Caki2 (cell line): ENCODE data around the gene KIF17. TPM values are rescaled to one million over a fixed set of nuclear protein-coding genes. Genes with fewer than 3 reads are reported as not detected.
"Not testable (repeated sequence)": the region's sequence is repeated elsewhere in the genome, so short reads cannot be mapped to it uniquely, and the experiment has no call there.

Experiments
- DNase-seq: peaks from one replicate; pipeline ENCODE4 v3.0.0-alpha.2; 2015; ENCODE audit warnings: low read depth
- in situ Hi-C: cut with HindIII; loops from 2 replicates; pipeline ENCODE4 v1.10.0; 2016; ENCODE audit warnings: low sequenced_read_pairs, low pct_unique_long_range_greater_than_20kb, mixed read lengths
- total RNA-seq: library from RNA; depleted of rRNA; stranded (reverse); fragments of >200 nt; shearing (Covaris generic); gene quantifications from 2 replicates; pipeline ENCODE4 v1.2.3, GENCODE V29; 2014; ENCODE audit warnings: low replicate concordance

KIF17 gene
- total RNA-seq, 1 experiment from 2014 or later, result 6.4 TPM

DNA sequence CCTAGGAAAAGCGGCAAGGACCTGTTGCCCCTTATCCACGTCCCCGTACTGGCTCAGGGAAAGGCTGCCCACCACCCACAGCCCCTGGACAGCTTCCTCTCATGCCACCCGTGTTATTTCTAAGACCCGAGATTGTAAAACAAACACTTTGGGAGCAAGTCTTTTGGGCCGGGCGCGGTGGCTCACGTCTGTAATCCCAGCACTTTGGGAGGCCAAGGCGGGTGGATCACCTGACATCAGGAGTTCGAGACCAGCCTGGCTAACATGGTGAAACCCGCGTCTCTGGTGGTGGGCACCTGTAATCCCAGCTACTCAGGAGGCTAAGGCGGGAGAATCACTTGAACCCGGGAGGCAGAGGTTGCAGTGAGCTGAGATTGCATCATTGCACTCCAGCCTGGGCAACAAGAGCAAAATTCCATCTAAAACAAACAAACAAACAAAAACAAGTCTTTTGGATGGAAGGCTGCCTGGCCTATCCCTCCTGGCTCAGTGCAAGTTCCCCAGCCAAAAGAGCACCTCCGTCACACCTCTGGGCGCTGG, 606 bp upstream of the KIF17 start:
- DNase-seq, in situ Hi-C loops: not testable (repeated sequence)

- DNase-seq, result no peak
- in situ Hi-C loops, result no loop called here
Measured at GRCh38 chr1:20716232-20716631, 1.6 kb downstream of the KIF17 start.

GRCh38 chr1:20715406-20715805, 2.4 kb downstream of the KIF17 start:
- DNase-seq, result no peak
- in situ Hi-C loops, result no loop called here

GRCh38 chr1:20713440-20713839, 4.4 kb downstream of the KIF17 start:
- DNase-seq, result no peak
- in situ Hi-C loops, result no loop called here

DNA sequence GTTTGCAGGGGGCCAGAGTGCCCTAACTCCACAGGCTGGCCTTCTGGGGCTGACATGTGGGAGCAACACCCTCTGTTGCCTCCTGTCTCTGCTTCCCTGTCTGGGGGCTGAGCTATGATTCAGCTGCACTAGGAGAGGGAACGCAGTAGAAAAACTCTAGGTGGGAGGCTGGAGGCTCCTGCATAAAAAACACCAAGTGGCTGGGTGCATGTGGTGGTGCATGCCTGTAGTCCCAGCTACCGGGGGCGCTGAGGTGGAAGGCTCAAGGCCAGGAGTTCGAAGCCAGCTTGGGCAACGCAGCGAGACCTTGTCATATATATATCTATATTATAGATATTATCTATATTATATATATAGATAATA, 5.6 kb downstream of the KIF17 start:
- in situ Hi-C loops, result no loop called here
- no peak for DNase-seq

GRCh38 chr1:20711285-20712214, 6.3 kb downstream of the KIF17 start:
- no peak for DNase-seq
- in situ Hi-C loops, result no loop called here

DNA sequence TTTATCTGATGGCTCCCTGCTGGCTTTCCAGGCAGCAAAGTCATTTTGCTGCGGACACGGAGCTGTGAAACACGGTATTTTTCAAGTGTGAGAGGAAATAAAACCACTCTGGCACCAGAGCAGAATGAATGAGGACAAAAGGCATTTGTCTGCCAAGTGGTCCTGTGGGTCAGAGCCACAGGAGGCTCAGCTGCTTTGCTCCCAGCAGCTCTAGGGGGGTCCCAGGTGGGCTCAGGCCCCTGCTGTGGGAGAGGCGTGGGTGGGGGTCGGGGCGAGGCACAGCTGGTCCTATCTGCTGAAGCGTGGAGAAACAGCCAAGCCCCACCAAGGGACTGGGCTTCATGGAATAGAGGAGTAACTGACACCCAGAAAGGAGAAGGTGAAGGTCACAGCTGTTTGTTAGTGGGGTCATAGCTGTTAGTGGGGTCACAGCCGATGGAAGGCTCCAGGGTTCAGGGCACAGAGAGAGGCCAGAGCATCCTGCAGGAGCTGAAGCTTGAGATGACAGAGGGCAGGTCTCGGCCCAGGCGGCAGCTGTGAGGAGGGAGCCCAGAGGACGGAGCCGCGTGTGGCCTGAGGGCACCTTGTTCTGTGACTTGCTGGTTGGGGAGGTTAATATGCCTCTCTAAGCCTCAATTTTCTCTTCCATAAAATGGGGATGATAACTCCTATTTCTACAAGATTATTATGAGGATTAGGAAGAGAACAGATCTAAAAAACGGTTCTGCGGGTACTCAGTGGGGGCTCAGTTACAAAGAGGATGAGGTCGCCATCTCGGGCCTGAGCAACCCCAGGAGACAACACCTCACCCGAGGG, 7.1 kb downstream of the KIF17 start:
- in situ Hi-C loops, result no loop called here
- no peak for DNase-seq

- DNase-seq, result no peak
- in situ Hi-C loops, result no loop called here
Measured at GRCh38 chr1:20709868-20710267, 7.9 kb downstream of the KIF17 start.

DNA sequence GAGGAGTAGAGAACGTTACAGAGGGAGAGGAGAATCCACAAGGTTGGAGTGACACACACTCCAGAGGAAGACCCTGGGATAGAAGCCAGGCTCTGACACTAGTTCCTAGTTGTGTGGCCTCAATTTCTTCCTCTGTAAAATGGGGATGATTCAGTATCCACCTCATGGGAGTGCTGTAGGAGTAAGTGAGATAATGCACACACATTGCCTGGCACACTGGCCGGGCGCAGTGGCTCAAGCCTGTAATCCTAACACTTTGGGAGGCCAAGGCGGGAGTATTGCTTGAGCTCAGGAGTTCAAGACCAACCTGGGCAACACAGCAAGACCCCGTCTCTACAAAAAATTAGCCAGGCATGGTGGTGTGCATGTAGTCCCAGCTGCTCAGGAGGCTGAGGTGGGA, 8.9 kb downstream of the KIF17 start:
- DNase-seq, result no peak
- in situ Hi-C loops, result no loop called here

- DNase-seq, result no peak
- in situ Hi-C loops, result no loop called here
Measured at GRCh38 chr1:20708057-20708456, 9.8 kb downstream of the KIF17 start.

DNA sequence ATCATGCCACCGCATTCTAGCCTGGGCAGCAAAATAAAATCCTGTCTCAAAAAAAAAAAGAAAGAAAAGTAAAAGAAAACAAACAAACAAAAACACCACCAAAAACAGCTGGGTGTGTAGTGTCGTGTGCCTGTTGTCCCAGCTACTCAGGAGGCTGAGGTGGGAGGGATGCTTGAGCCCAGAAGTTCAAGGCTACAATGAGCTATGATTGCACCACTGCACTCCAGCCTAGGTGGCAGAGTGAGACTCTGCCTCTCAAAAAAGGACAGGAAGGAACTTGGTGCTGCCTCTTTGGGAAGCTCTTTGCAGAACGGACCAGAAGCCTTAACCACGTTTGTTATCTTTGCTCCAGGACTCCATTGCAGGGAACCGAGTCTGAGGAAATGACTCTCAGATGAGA, 11.0 kb downstream of the KIF17 start:
- DNase-seq, result no peak
- in situ Hi-C loops, result no loop called here

- no peak for DNase-seq
- in situ Hi-C loops, result no loop called here
Measured at GRCh38 chr1:20705203-20705755, 12.5 kb downstream of the KIF17 start.

DNA sequence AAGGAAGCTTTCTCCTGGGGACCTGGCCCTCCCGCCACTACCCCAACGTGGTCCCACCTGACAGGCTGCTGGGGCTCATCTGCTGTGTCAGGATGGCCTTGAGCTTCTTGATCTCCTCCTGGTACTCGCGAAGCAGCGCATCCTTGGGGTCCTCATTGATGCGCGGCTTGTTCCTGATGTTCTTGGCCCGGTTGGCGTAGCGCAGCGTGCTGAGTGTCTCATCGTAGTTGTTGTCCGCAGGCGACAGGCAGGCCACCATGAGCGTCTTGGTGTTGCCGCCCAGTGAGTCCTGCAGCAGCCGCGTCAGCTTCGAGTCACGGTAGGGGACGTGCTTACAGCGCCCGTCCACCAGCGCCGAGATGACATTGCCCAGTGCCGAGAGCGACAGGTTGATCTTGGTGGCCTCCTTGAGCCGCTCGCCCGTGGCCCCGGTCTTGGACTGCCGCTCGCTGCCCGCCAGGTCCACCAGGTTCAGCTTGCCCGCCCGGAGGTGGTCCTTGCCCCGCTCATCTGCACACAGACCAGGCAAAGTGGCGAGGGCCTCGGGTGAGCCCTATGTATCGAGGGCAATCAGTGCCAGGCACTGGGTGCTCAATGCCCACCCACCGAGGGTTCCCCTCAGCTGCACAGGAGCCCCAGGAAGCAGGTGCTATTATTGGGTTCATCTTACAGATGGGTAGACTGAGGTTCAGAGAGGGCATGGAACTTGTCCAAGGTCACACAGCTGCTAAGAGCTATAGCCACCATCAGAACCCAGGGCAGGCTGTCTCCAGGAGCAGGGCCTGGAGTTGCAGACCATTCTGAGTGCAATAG, 13.2 kb downstream of the KIF17 start:
- no peak for DNase-seq
- in situ Hi-C loops, result no loop called here

- in situ Hi-C loops, result no loop called here
- DNase-seq, result no peak
Measured at GRCh38 chr1:20703124-20703756, 14.6 kb downstream of the KIF17 start.

DNA sequence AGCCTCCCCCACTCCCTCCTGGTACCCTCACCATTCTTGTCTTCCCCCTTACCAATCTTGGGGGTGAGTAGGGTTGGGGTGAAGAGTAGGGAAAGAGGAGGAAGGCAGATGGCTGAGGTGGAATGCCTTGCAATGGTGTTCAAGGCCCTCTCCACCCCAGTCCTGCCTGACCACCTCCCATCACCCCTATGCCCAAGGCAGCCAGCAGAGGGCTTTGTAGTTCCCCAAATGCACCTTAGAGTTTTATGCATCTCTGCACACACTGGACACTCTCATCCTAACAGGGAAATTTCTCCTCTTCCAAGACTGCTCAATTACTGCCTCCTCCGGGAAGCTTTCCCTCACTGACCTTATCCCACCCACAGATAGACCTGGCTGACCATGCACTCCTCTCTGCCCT, 15.4 kb downstream of the KIF17 start:
- DNase-seq, result no peak
- in situ Hi-C loops, result no loop called here

DNA sequence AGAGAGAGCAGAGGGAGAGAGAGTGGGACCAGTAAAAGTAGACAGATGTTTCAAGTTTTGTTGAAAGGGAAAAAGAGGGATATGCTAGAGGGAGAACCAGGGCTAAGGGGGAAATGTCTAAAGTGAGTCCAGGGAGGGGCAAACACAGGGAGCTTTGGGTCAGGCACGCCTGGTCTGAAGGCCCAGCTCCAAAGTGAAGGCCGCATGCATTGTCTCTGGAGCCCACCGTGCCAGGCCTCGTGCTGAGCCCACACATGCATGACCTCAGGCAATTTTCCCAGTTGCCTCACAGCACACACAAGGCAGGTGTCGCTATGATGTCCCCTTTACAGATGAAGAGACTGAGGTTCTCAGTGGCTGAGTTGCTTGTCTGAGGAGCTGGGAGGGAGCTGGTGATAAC, 16.0 kb downstream of the KIF17 start:
- no peak for DNase-seq
- in situ Hi-C loops, result no loop called here

DNA sequence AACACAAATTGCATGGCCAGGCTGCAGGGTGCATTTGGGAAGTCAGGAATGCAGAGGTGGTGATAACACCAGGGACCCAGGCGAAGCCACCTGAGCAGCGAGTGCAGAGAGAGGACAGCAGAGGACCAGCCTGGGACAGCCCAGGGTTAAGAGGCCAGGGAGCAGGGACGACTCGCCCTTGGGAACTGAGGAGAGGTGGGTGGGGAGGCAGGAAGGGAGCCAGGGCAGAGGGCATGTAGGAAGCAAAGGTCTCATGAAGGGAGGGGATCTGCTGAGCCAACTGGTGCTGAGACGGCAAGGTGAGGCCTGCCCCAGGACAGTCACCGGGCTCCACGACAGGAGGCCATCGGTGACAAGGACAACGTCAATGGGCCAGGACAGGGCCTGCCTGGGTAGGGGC, 16.4 kb downstream of the KIF17 start:
- in situ Hi-C loops, result no loop called here
- DNase-seq, result no peak
